HCT116 (cell line): ENCODE measurements around the gene RBM20. TPM values are rescaled to one million over a fixed set of nuclear protein-coding genes. Genes with fewer than 3 reads are reported as not detected.

Experiments used
- ATAC-seq: fragments of 200-7000 bp; cut with Tn5 transposase; 2 replicates; pipeline ENCODE4 v1.9.1; 2020; ENCODE audit warnings: mild to moderate bottlenecking, moderate library complexity
- BruUV-seq: library from RNA; stranded (reverse); fragments of 400-500 nt; replicated peaks from 2 replicates; lab custom pipeline; 2021; lab: Mats Ljungman, UMichigan
- CTCF ChIA-PET: fragments of 300-600 bp; sonication (Branson Sonifier 250); formaldehyde crosslinking; loops from one replicate; lab custom pipeline; 2021; ENCODE audit warnings: antibody characterized with exemption; lab: Charles Lee
- POLR2A ChIA-PET: fragments of 300-600, 350-600 bp; sonication (Branson Sonifier 250); formaldehyde crosslinking; loops from one replicate; lab custom pipeline; 2021; ENCODE audit warnings: antibody characterized with exemption; lab: Charles Lee
- RAD21 ChIA-PET, 2 experiments: fragments of 300-600 bp; sonication (Branson Sonifier 250); formaldehyde crosslinking; loops; one replicate each; lab custom pipeline; 2023; ENCODE audit warnings: low total read pairs in 2 of 2; ENCODE audit not compliant: uncharacterized antibody in 2 of 2, unreplicated experiment in 2 of 2, low non-redundant PET in 1 of 2; lab: Charles Lee
- DNase-seq: peaks from one replicate; pipeline ENCODE4 v3.0.0-alpha.2; 2010; ENCODE audit warnings: low read depth, low spot score
- H2AFZ ChIP-seq: fragments of 200-600 bp; shearing (Covaris generic), sonication (generic); 2 replicates; pipeline ENCODE4 v1.6.1; 2017; ENCODE audit warnings: low read depth, mixed run types, mixed read lengths, antibody characterized with exemption, low read length; ENCODE audit not compliant: poor library complexity, severe bottlenecking
- H3K27ac ChIP-seq: 2 replicates; pipeline ENCODE4 v1.5.1; 2012; ENCODE audit warnings: low read depth, low read length
- H3K27me3 ChIP-seq: fragments of 200-600 bp; sonication (generic); 2 replicates; pipeline ENCODE4 v1.6.1; 2016; ENCODE audit warnings: mixed run types, low read length, mixed read lengths; ENCODE audit not compliant: insufficient read depth
- H3K36me3 ChIP-seq, 2 experiments: fragments of 200-500 bp in 1 of 2; fragments of 200-600 bp in 1 of 2; sonication (Bioruptor generic) in 1 of 2; sonication (generic) in 1 of 2; 2 replicates each; pipeline versions ENCODE4 v1.5.1 to v1.6.1; 2014 to 2016; ENCODE audit warnings: low read length in 2 of 2, inconsistent platforms in 1 of 2, mixed read lengths in 1 of 2, mixed run types in 1 of 2; ENCODE audit not compliant: insufficient read depth in 2 of 2, control insufficient read depth in 1 of 2
- H3K4me1 ChIP-seq, 2 experiments: fragments of 200-600 bp in 1 of 2; sonication (generic) in 1 of 2; 2 replicates each; pipeline versions ENCODE4 v1.5.1 to v1.6.1; 2012 to 2017; ENCODE audit warnings: low read length in 2 of 2, inconsistent platforms in 1 of 2, mild to moderate bottlenecking in 1 of 2, mixed read lengths in 1 of 2, mixed run types in 1 of 2, moderate library complexity in 1 of 2; ENCODE audit not compliant: insufficient read depth in 2 of 2, control insufficient read depth in 1 of 2
- H3K4me2 ChIP-seq: fragments of 200-600 bp; sonication (generic); 2 replicates; pipeline ENCODE4 v1.6.1; 2017; ENCODE audit warnings: mixed run types, low read length, mixed read lengths
- H3K4me3 ChIP-seq, 2 experiments: fragments of 200-600 bp in 1 of 2; sonication (generic) in 1 of 2; replicated peaks in 1 of 2; 2 replicates each; pipeline ENCODE4 v1.5.1; 2011 to 2016; ENCODE audit warnings: low read length in 2 of 2, control low read depth in 1 of 2, low read depth in 1 of 2, mild to moderate bottlenecking in 1 of 2, mixed read lengths in 1 of 2, mixed run types in 1 of 2
- H3K79me2 ChIP-seq: fragments of 200-600 bp; sonication (generic); 2 replicates; pipeline ENCODE4 v1.6.1; 2017; ENCODE audit warnings: mild to moderate bottlenecking, mixed run types, low read length, moderate library complexity, mixed read lengths; ENCODE audit not compliant: insufficient read depth
- H3K9ac ChIP-seq: fragments of 200-600 bp; sonication (generic); 2 replicates; pipeline ENCODE4 v1.6.1; 2016; ENCODE audit warnings: low read length, mixed read lengths
- H3K9me2 ChIP-seq: fragments of 200-600 bp; sonication (generic), shearing (Covaris generic); 2 replicates; pipeline ENCODE4 v1.6.1; 2017; ENCODE audit warnings: mixed run types, mild to moderate bottlenecking, moderate library complexity; ENCODE audit not compliant: insufficient read depth
- H3K9me3 ChIP-seq, 2 experiments: fragments of 200-500 bp in 1 of 2; fragments of 200-600 bp in 1 of 2; sonication (Bioruptor generic) in 1 of 2; sonication (generic) in 1 of 2; 2 replicates each; pipeline ENCODE4 v1.6.1; 2014 to 2017; ENCODE audit warnings: low read length in 2 of 2, mixed read lengths in 2 of 2, inconsistent platforms in 1 of 2, low read depth in 1 of 2, mild to moderate bottlenecking in 1 of 2, mixed run types in 1 of 2, moderate library complexity in 1 of 2; ENCODE audit not compliant: control insufficient read depth in 1 of 2, insufficient read depth in 1 of 2
- H4K20me1 ChIP-seq: fragments of 200-600 bp; sonication (generic), shearing (Covaris generic); 2 replicates; pipeline ENCODE4 v1.6.1; 2017; ENCODE audit warnings: mixed run types, mild to moderate bottlenecking, moderate library complexity; ENCODE audit not compliant: insufficient read depth
- CBX3 ChIP-seq: IDR thresholded peaks from 2 replicates; pipeline ENCODE4 v1.6.1; 2012; ENCODE audit warnings: low read depth
- CEBPB ChIP-seq: IDR thresholded peaks from 2 replicates; pipeline ENCODE4 v1.6.1; 2012; ENCODE audit warnings: low read depth
- CTCF ChIP-seq, 3 experiments: fragments of 200-600 bp in 1 of 3; sonication (generic) in 1 of 3; IDR thresholded peaks in 2 of 3; conservative IDR thresholded peaks in 1 of 3; 2 replicates each; pipeline ENCODE4 v1.5.1; 2012 to 2017; ENCODE audit warnings: low read depth in 2 of 3, low read length in 2 of 3, antibody characterized with exemption in 1 of 3, borderline replicate concordance in 1 of 3, control low read depth in 1 of 3, mild to moderate bottlenecking in 1 of 3, mixed read lengths in 1 of 3, mixed run types in 1 of 3, moderate library complexity in 1 of 3; ENCODE audit not compliant: insufficient read depth in 1 of 3
- ELF1 ChIP-seq: IDR thresholded peaks from 2 replicates; pipeline ENCODE4 v1.6.1; 2012; ENCODE audit warnings: low read depth, borderline replicate concordance
- EZH2phosphoT487 ChIP-seq: fragments of 200-600 bp; IDR thresholded peaks from 2 replicates; pipeline ENCODE4 v1.6.1; 2018; ENCODE audit warnings: antibody characterized with exemption, borderline replicate concordance
- FOSL1 ChIP-seq: IDR thresholded peaks from 2 replicates; pipeline ENCODE4 v1.6.1; 2012; ENCODE audit warnings: low read depth
- MAX ChIP-seq: IDR thresholded peaks from 2 replicates; pipeline ENCODE4 v1.6.1; 2012
- POLR2AphosphoS5 ChIP-seq: IDR thresholded peaks from 2 replicates; pipeline ENCODE4 v1.6.1; 2011; ENCODE audit warnings: mild to moderate bottlenecking, low read depth, low read length, moderate library complexity
- SIN3A ChIP-seq: IDR thresholded peaks from 2 replicates; pipeline ENCODE4 v1.6.1; 2012; ENCODE audit warnings: low read depth
- TCF7L2 ChIP-seq: IDR thresholded peaks from 2 replicates; pipeline ENCODE4 v1.7.0; 2011; ENCODE audit warnings: borderline replicate concordance, inconsistent platforms; ENCODE audit not compliant: insufficient read depth, insufficient read length; ENCODE audit errors: extremely low read depth
- YY1 ChIP-seq: IDR thresholded peaks from 2 replicates; pipeline ENCODE4 v1.6.1; 2011; ENCODE audit warnings: low read length, low read depth, moderate library complexity, mild to moderate bottlenecking; ENCODE audit not compliant: insufficient replicate concordance; ENCODE audit errors: extremely low read depth
- ZBTB33 ChIP-seq: IDR thresholded peaks from 2 replicates; pipeline ENCODE4 v1.6.1; 2011; ENCODE audit warnings: mild to moderate bottlenecking, low read length, moderate library complexity; ENCODE audit not compliant: insufficient replicate concordance; ENCODE audit errors: extremely low read depth
- ZNF274 ChIP-seq: fragments of 200-500 bp; sonication (Bioruptor generic); IDR thresholded peaks from 2 replicates; pipeline ENCODE4 v1.6.1; 2014; ENCODE audit warnings: mild to moderate bottlenecking, low read depth, low read length, inconsistent platforms
- intact Hi-C: fragments of 100-400 bp; cut with micrococcal nuclease; formaldehyde crosslinking; loops from 2 replicates; pipeline ENCODE4 v1.10.0; 2022
- total RNA-seq: library from RNA; stranded (reverse); gene quantifications from one replicate; pipeline ENCODE4 v1.2.1, GENCODE V29; 2021; ENCODE audit not compliant: unreplicated experiment

Gene RBM20
- total RNA-seq, 1 experiment from 2014 or later: 2.0 TPM

- H3K4me2 ChIP-seq: no peak overlapping the region
- no peak overlapping the region for H3K27ac ChIP-seq
- H3K9me2 ChIP-seq: no peaks in the 10 kb centered on the region
- TF ChIP-seq SIN3A: no peak
- no peak for TF ChIP-seq ZBTB33
- no peak for TF ChIP-seq EZH2phosphoT487
- no peak for TF ChIP-seq CTCF (IDR thresholded peaks at IDR 0.05 in 2 of 3, conservative IDR thresholded peaks at IDR 0.05 in 1 of 3; ENCODE audit: borderline replicate concordance in 1 of 3, insufficient read depth in 1 of 3, low read depth in 2 of 3, low read length in 2 of 3)
- TF ChIP-seq FOSL1: no peak
- no peak for TF ChIP-seq ELF1
- no peak for TF ChIP-seq ZNF274
- TF ChIP-seq CBX3: no peak
- no peak for TF ChIP-seq CEBPB
- no peak for TF ChIP-seq MAX
- no peak for TF ChIP-seq YY1
- TF ChIP-seq POLR2AphosphoS5: no peak
- TF ChIP-seq TCF7L2: no peak
- no peak overlapping the region for H3K9ac ChIP-seq
- intact Hi-C loops: no loop called here
- no TSS peak for BruUV-seq
- ChIA-PET RAD21 (no interaction called here), CTCF (interaction anchor here (1.1 kb wide), 1 partner anchor 10 kb away, joined by 3 read pairs; no protein-coding TSS in a partner anchor), POLR2A (no interaction called here)
- no peak overlapping the region for H2AFZ ChIP-seq
- H4K20me1 ChIP-seq: no peaks in the 10 kb centered on the region
- ATAC-seq (no peak), DNase-seq (no peak)
- H3K9me3 ChIP-seq: no peaks in the 10 kb centered on the region
- H3K4me3 ChIP-seq: no peak overlapping the region
- no peaks in the 10 kb centered on the region for H3K36me3 ChIP-seq
- peaks cover 5% of the 10 kb centered on the region; the same call in 1 of the 2 replicates for H3K27me3 ChIP-seq
- peaks cover 0 to 4% of the 10 kb centered on the region in 2 experiments; a peak in 1 of 4 replicates for H3K4me1 ChIP-seq
- no peaks in the 10 kb centered on the region for H3K79me2 ChIP-seq
Measured at GRCh38 chr10:110755781-110756180, 111.6 kb downstream of the RBM20 start.
